BJ (cell line): ENCODE measurements around the gene APOF. TPM values are rescaled to one million over a fixed set of nuclear protein-coding genes. Genes with fewer than 3 reads are reported as not detected.

ENCODE experiments used
- CTCF ChIA-PET: fragments of 350-600 bp; formaldehyde crosslinking; extraction: SDS; loops from one replicate; lab custom pipeline; 2021; ENCODE audit warnings: antibody characterized with exemption, inconsistent platforms; lab: Yijun Ruan, JAX
- POLR2A ChIA-PET: fragments of 300-600 bp; sonication (Branson Sonifier 250); formaldehyde crosslinking; extraction: SDS; loops from one replicate; lab custom pipeline; 2021; ENCODE audit warnings: antibody characterized with exemption; lab: Charles Lee
- DNase-seq: peaks from one replicate; pipeline ENCODE4 v3.0.0-alpha.2; 2011; ENCODE audit warnings: low read depth
- H3K27me3 ChIP-seq: 2 replicates; pipeline ENCODE4 v1.6.0; 2011; ENCODE audit warnings: low read length; ENCODE audit not compliant: control insufficient read depth, insufficient read depth
- H3K36me3 ChIP-seq: 2 replicates; pipeline ENCODE4 v1.5.1; 2011; ENCODE audit warnings: low read length; ENCODE audit not compliant: control insufficient read depth, insufficient read depth
- H3K4me3 ChIP-seq: 2 replicates; pipeline ENCODE4 v1.5.1; 2011; ENCODE audit warnings: low read depth, mild to moderate bottlenecking, control low read depth, low read length
- CTCF ChIP-seq: IDR thresholded peaks from 2 replicates; pipeline ENCODE4 v1.5.1; 2011; ENCODE audit warnings: low read depth, mild to moderate bottlenecking, control low read depth, inconsistent platforms, low read length, moderate library complexity; ENCODE audit not compliant: insufficient read depth
- polyA plus RNA-seq: library from polyadenylated mRNA; depleted of rRNA; stranded (reverse); fragments of >200 nt; gene quantifications from 2 replicates; pipeline ENCODE4 v1.2.3, GENCODE V29; 2011; rRNA removed
- small RNA-seq: library from RNA; depleted of rRNA; stranded (forward); fragments of <200 nt; gene quantifications from one replicate; pipeline ENCODE3, GENCODE V24; 2012; ENCODE audit warnings: low replicate concordance, low read depth; ENCODE audit not compliant: insufficient read length

APOF gene
- polyA plus RNA-seq, 1 experiment: not detected

- H3K36me3 ChIP-seq: peaks cover 7% of the 10 kb centered on the region
- no peak for TF ChIP-seq CTCF
- DNase-seq: peak; percentile 84
- H3K27me3 ChIP-seq: no peaks in the 10 kb centered on the region
- peak within 1 kb of the TSS; percentile 75 for H3K4me3 ChIP-seq
- ChIA-PET CTCF (interaction anchor here (0.6 to 1.7 kb wide), 10 partner anchors 9 to 197 kb away, joined by 3 to 5 read pairs (median 4); partner anchors contain the start of gene ZC3H10), POLR2A (interaction anchor here (0.6 to 1.2 kb wide), 4 partner anchors 18 to 158 kb away, joined by 4 to 8 read pairs (median 6); partner anchors contain the start of genes MYL6, PAN2 and RNF41)
These were observed 46.8 kb downstream of the APOF start, which contains the start of gene CNPY2 for GRCh38 chr12:56315622-56316473. Gene CNPY2 (minus strand): TSS chr12:56315988. CDS start chr12:56315217, 771 bp downstream.

GRCh38 chr12:56315249-56315621 is 47.4 kb downstream of the APOF start:
- DNase-seq: no peak
- Histone ChIP-seq H3K27me3 (no peaks in the 10 kb centered on the region), H3K36me3 (peaks cover 11% of the 10 kb centered on the region), H3K4me3 (peak overlapping the region; percentile 75)
- TF ChIP-seq CTCF: no peak
- CTCF ChIA-PET: interaction anchor here (0.6 to 1.7 kb wide), 8 partner anchors 9 to 196 kb away, joined by 3 to 5 read pairs (median 4); partner anchors contain the start of gene ZC3H10
- POLR2A ChIA-PET: interaction anchor here (1.1 to 1.2 kb wide), 3 partner anchors 18 to 93 kb away, joined by 4 to 7 read pairs (median 4); partner anchors contain the start of genes PAN2 and RNF41

- DNase-seq: no peak
- no peak overlapping the region for H3K4me3 ChIP-seq
- POLR2A ChIA-PET: interaction anchor here (0.5 to 0.6 kb wide), 2 partner anchors 9 to 211 kb away, joined by 6 read pairs; partner anchors contain the start of gene RBMS2
- H3K36me3 ChIP-seq: peaks cover 11% of the 10 kb centered on the region
- H3K27me3 ChIP-seq: no peaks in the 10 kb centered on the region
- no peak for TF ChIP-seq CTCF
- CTCF ChIA-PET: no interaction called here
These were observed 51.7 kb downstream of the APOF start for GRCh38 chr12:56311003-56311402.

Small RNA genes within 50 kb of the gene (small RNA-seq; reads per million reads assigned to genes)
- not detected for gene RNU7-40P

Other genes starting within 250 kb of the APOF start
- gene RPL41, start 246.2 kb downstream of the APOF start, polyA plus RNA-seq: 5,645 and 7,867 TPM in 2 replicates
- 1.4 and 1.6 TPM in 2 replicates for gene ZC3H10, start 244.6 kb downstream of the APOF start, polyA plus RNA-seq
- gene ESYT1, start 234.6 kb downstream of the APOF start, polyA plus RNA-seq: 180 and 264 TPM in 2 replicates
- gene MYL6B, start 210.3 kb downstream of the APOF start, polyA plus RNA-seq: 74.1 and 75.4 TPM in 2 replicates
- 5,667 and 6,879 TPM in 2 replicates for gene MYL6, start 204.5 kb downstream of the APOF start, polyA plus RNA-seq
- gene SMARCC2, start 173.4 kb downstream of the APOF start, polyA plus RNA-seq: 60.7 and 72.6 TPM in 2 replicates
- gene RNF41, start 140.9 kb downstream of the APOF start, polyA plus RNA-seq: 212 and 338 TPM in 2 replicates
- gene NABP2, start 138.5 kb downstream of the APOF start, polyA plus RNA-seq: 47.5 and 52.0 TPM in 2 replicates
- not detected in 2 replicates for gene SLC39A5, start 132.8 kb downstream of the APOF start, polyA plus RNA-seq
- 21.0 and 26.8 TPM in 2 replicates for gene ANKRD52, start 104.5 kb downstream of the APOF start, polyA plus RNA-seq
- 13.7 and 14.1 TPM in 2 replicates for gene COQ10A, start 95.9 kb downstream of the APOF start, polyA plus RNA-seq
- gene CS, start 62.5 kb downstream of the APOF start, polyA plus RNA-seq: 117 and 150 TPM in 2 replicates
- 179 and 239 TPM in 2 replicates for gene CNPY2, start 46.9 kb downstream of the APOF start, polyA plus RNA-seq
- 27.2 and 32.3 TPM in 2 replicates for gene PAN2, start 28.9 kb downstream of the APOF start, polyA plus RNA-seq
- gene IL23A, start 24.0 kb downstream of the APOF start, polyA plus RNA-seq: 0.12 TPM in 1 of 2 replicates, not detected in the other
- 154 TPM in 2 replicates for gene STAT2, start 2.8 kb downstream of the APOF start, polyA plus RNA-seq
- gene TIMELESS, start 86.6 kb upstream of the APOF start, polyA plus RNA-seq: 2.3 and 2.9 TPM in 2 replicates
- gene MIP, start 91.8 kb upstream of the APOF start, polyA plus RNA-seq: 0.10 and 0.12 TPM in 2 replicates
- 2.4 and 2.6 TPM in 2 replicates for gene SPRYD4, start 105.7 kb upstream of the APOF start, polyA plus RNA-seq
- 0.13 and 0.18 TPM in 2 replicates for gene GLS2, start 125.3 kb upstream of the APOF start, polyA plus RNA-seq
- gene RBMS2, start 159.0 kb upstream of the APOF start, polyA plus RNA-seq: 67.9 and 68.4 TPM in 2 replicates